NT2/D1 (cell line): ENCODE results near the gene CNN2.

ENCODE experiments used
- SUZ12 ChIP-seq: IDR thresholded peaks from 2 replicates; pipeline ENCODE4 v1.6.1; 2011; ENCODE audit not compliant: insufficient read length, insufficient read depth; ENCODE audit errors: extremely low read depth
- YY1 ChIP-seq: IDR thresholded peaks from 2 replicates; pipeline ENCODE4 v1.6.1; 2011; ENCODE audit not compliant: insufficient read length, insufficient read depth
- ZNF274 ChIP-seq: IDR thresholded peaks from 2 replicates; pipeline ENCODE4 v1.6.1; 2011; ENCODE audit warnings: mild to moderate bottlenecking, low read depth, low read length

GRCh38 chr19:1014161-1015060 lies 12.0 kb upstream of the CNN2 start:
- TF ChIP-seq YY1 (no peak), ZNF274 (no peak), SUZ12 (no peak)
